H1 (cell line): ENCODE measurements around the gene METAP1D. TPM values are rescaled to one million over a fixed set of nuclear protein-coding genes. Genes with fewer than 3 reads are reported as not detected.

Experiments used
- CTCF ChIA-PET: fragments of 300-600 bp; sonication (Branson Sonifier 250); formaldehyde crosslinking; loops from one replicate; lab custom pipeline; 2021; ENCODE audit not compliant: partially characterized antibody; lab: Charles Lee
- POLR2A ChIA-PET: fragments of 300-600 bp; sonication (Branson Sonifier 250); formaldehyde crosslinking; loops from one replicate; lab custom pipeline; 2021; ENCODE audit warnings: inconsistent platforms; ENCODE audit not compliant: partially characterized antibody; lab: Charles Lee
- DNase-seq, 2 experiments: peaks; one replicate each; pipeline versions ENCODE4 v3.0.0 to v3.0.0-alpha.2; 2010 to 2022; ENCODE audit warnings: low spot score in 2 of 2, low read depth in 1 of 2, mixed read lengths in 1 of 2
- FAIRE-seq: peaks from 2 replicates; lab custom pipeline; 2011; peaks lifted over from hg19 to GRCh38; lab: Jason Lieb, UNC
- H2AFZ ChIP-seq: 2 replicates; pipeline ENCODE4 v1.8.1; 2012; ENCODE audit warnings: low read length, inconsistent platforms
- H2AK5ac ChIP-seq: 2 replicates; pipeline ENCODE4 v1.6.1; 2013; ENCODE audit warnings: low read depth, low read length
- H2BK120ac ChIP-seq: replicated peaks from 2 replicates; pipeline ENCODE3; 2013; ENCODE audit warnings: low read depth, low read length, inconsistent platforms
- H2BK12ac ChIP-seq: 2 replicates; pipeline ENCODE4 v1.6.1; 2013; ENCODE audit warnings: low read depth, low read length
- H2BK15ac ChIP-seq: 2 replicates; pipeline ENCODE4 v1.6.1; 2013; ENCODE audit warnings: low read length
- H2BK20ac ChIP-seq: 2 replicates; pipeline ENCODE4 v1.6.1; 2013; ENCODE audit warnings: low read length
- H2BK5ac ChIP-seq: 2 replicates; pipeline ENCODE4 v1.6.1; 2013; ENCODE audit warnings: low read depth, low read length
- H3K14ac ChIP-seq: 2 replicates; pipeline ENCODE4 v1.6.1; 2013; ENCODE audit warnings: inconsistent platforms; ENCODE audit not compliant: insufficient read length
- H3K18ac ChIP-seq: 2 replicates; pipeline ENCODE4 v1.6.1; 2013; ENCODE audit warnings: low read length; ENCODE audit errors: extremely low read depth
- H3K23ac ChIP-seq: 2 replicates; pipeline ENCODE4 v1.6.1; 2013; ENCODE audit warnings: inconsistent platforms; ENCODE audit not compliant: insufficient read length
- H3K23me2 ChIP-seq: 2 replicates; pipeline ENCODE4 v1.6.1; 2013; ENCODE audit warnings: low read depth, low read length
- H3K27ac ChIP-seq: 2 replicates; pipeline ENCODE4 v1.6.1; 2011; ENCODE audit warnings: low read depth, low read length, inconsistent platforms
- H3K27me3 ChIP-seq, 4 experiments: replicated peaks in 1 of 4; 1 replicate in 1 of 4; 2 replicates in 3 of 4; pipeline versions ENCODE4 v1.6.1 to v1.8.1; 2011 to 2013; ENCODE audit warnings: low read length in 3 of 4, mild to moderate bottlenecking in 3 of 4, inconsistent platforms in 2 of 4, mixed read lengths in 2 of 4, moderate library complexity in 1 of 4; ENCODE audit not compliant: control insufficient read depth in 3 of 4, insufficient read depth in 3 of 4; ENCODE audit errors: extremely low read depth in 1 of 4
- H3K36me3 ChIP-seq, 4 experiments: 2 replicates each; pipeline versions ENCODE4 v1.6.1 to v1.8.1; 2011 to 2013; ENCODE audit warnings: mild to moderate bottlenecking in 4 of 4, low read length in 3 of 4, moderate library complexity in 2 of 4, control low read depth in 1 of 4, inconsistent platforms in 1 of 4; ENCODE audit not compliant: insufficient read depth in 4 of 4, control insufficient read depth in 2 of 4
- H3K4ac ChIP-seq: replicated peaks from 2 replicates; pipeline ENCODE3; 2013; ENCODE audit warnings: low read length, low read depth, mixed read lengths, inconsistent platforms; ENCODE audit not compliant: insufficient read length
- H3K4me1 ChIP-seq, 4 experiments: replicated peaks in 1 of 4; 1 replicate in 1 of 4; 2 replicates in 3 of 4; pipeline versions ENCODE4 v1.6.1 to v1.8.1; 2011 to 2013; ENCODE audit warnings: low read length in 3 of 4, inconsistent platforms in 2 of 4, mixed read lengths in 1 of 4; ENCODE audit not compliant: insufficient read depth in 4 of 4, control insufficient read depth in 3 of 4
- H3K4me2 ChIP-seq, 2 experiments: 2 replicates each; pipeline versions ENCODE4 v1.6.1 to v1.8.1; 2011 to 2013; ENCODE audit warnings: low read depth in 2 of 2, low read length in 2 of 2, control low read depth in 1 of 2, inconsistent platforms in 1 of 2, mild to moderate bottlenecking in 1 of 2; ENCODE audit not compliant: insufficient read depth in 1 of 2
- H3K4me3 ChIP-seq, 4 experiments: fragments of 200-600, 300-600 bp in 1 of 4; sonication (generic), shearing (Covaris generic), sonication (Bioruptor Twin) in 1 of 4; 2 replicates each; pipeline versions ENCODE4 v1.5.1 to v1.8.1; 2011 to 2016; ENCODE audit warnings: low read length in 4 of 4, low read depth in 3 of 4, control low read depth in 2 of 4, inconsistent platforms in 2 of 4, mild to moderate bottlenecking in 2 of 4, mixed read lengths in 1 of 4, moderate library complexity in 1 of 4; ENCODE audit not compliant: insufficient read depth in 2 of 4; ENCODE audit errors: extremely low read depth in 1 of 4
- H3K56ac ChIP-seq: replicated peaks from 2 replicates; pipeline ENCODE3; 2013; ENCODE audit warnings: low read depth, mild to moderate bottlenecking, mixed read lengths, low read length, inconsistent platforms; ENCODE audit not compliant: insufficient read length
- H3K79me1 ChIP-seq: 2 replicates; pipeline ENCODE4 v1.6.1; 2013; ENCODE audit warnings: low read depth, low read length, control low read depth
- H3K79me2 ChIP-seq, 2 experiments: 2 replicates each; pipeline versions ENCODE4 v1.6.1 to v1.8.1; 2012 to 2013; ENCODE audit warnings: low read length in 2 of 2, mild to moderate bottlenecking in 2 of 2, inconsistent platforms in 1 of 2; ENCODE audit not compliant: insufficient read depth in 2 of 2, control insufficient read depth in 1 of 2
- H3K9ac ChIP-seq, 4 experiments: replicated peaks in 1 of 4; 1 replicate in 1 of 4; 2 replicates in 3 of 4; pipeline versions ENCODE4 v1.6.1 to v1.8.1; 2011 to 2013; ENCODE audit warnings: low read depth in 3 of 4, low read length in 3 of 4, control low read depth in 2 of 4, mild to moderate bottlenecking in 2 of 4, moderate library complexity in 2 of 4, inconsistent platforms in 1 of 4; ENCODE audit errors: extremely low read depth in 1 of 4
- H3K9me3 ChIP-seq, 2 experiments: 2 replicates each; pipeline versions ENCODE4 v1.6.1 to v1.8.1; 2012 to 2013; ENCODE audit warnings: mild to moderate bottlenecking in 2 of 2, moderate library complexity in 2 of 2, control low read depth in 1 of 2, inconsistent platforms in 1 of 2, low read depth in 1 of 2, low read length in 1 of 2, mixed read lengths in 1 of 2; ENCODE audit not compliant: insufficient read depth in 2 of 2
- H4K20me1 ChIP-seq, 2 experiments: replicated peaks in 1 of 2; 2 replicates each; pipeline versions ENCODE3 to v1.8.1; 2011 to 2013; ENCODE audit warnings: inconsistent platforms in 2 of 2, low read length in 2 of 2, mild to moderate bottlenecking in 1 of 2; ENCODE audit not compliant: insufficient read depth in 2 of 2, control insufficient read depth in 1 of 2
- H4K5ac ChIP-seq: 2 replicates; pipeline ENCODE4 v1.6.1; 2013; ENCODE audit warnings: low read length, low read depth, mixed read lengths, inconsistent platforms; ENCODE audit not compliant: insufficient read length
- H4K8ac ChIP-seq: 2 replicates; pipeline ENCODE4 v1.8.0; 2013; ENCODE audit warnings: mild to moderate bottlenecking, moderate library complexity, low read length, inconsistent platforms; ENCODE audit not compliant: insufficient read depth; ENCODE audit errors: extremely low read depth
- H4K91ac ChIP-seq: replicated peaks from 2 replicates; pipeline ENCODE3; 2013; ENCODE audit warnings: low read length, mixed read lengths, inconsistent platforms; ENCODE audit not compliant: insufficient read length
- CTBP2 ChIP-seq: IDR thresholded peaks from 2 replicates; pipeline ENCODE4 v1.7.0; 2011; ENCODE audit warnings: borderline replicate concordance, mild to moderate bottlenecking, moderate library complexity, mixed read lengths, low read length; ENCODE audit not compliant: insufficient read depth, insufficient read length
- EP300 ChIP-seq, 2 experiments: IDR thresholded peaks; 1 replicate in 1 of 2; 2 replicates in 1 of 2; pipeline ENCODE4 v1.6.1; 2011 to 2012; ENCODE audit warnings: low read depth in 2 of 2, low read length in 2 of 2, mild to moderate bottlenecking in 2 of 2, borderline replicate concordance in 1 of 2, inconsistent platforms in 1 of 2, moderate library complexity in 1 of 2
- HDAC2 ChIP-seq, 2 experiments: fragments of 300-600 bp in 1 of 2; sonication (generic) in 1 of 2; IDR thresholded peaks; 2 replicates each; pipeline ENCODE4 v1.6.1; 2011 to 2012; ENCODE audit warnings: low read depth in 2 of 2, low read length in 2 of 2, mild to moderate bottlenecking in 2 of 2, moderate library complexity in 2 of 2, borderline replicate concordance in 1 of 2, inconsistent platforms in 1 of 2
- MAFK ChIP-seq: IDR thresholded peaks from 2 replicates; pipeline ENCODE4 v1.6.1; 2012; ENCODE audit warnings: low read depth, mild to moderate bottlenecking, improper control_type of control experiment, low read length
- SIX5 ChIP-seq: IDR thresholded peaks from 2 replicates; pipeline ENCODE4 v1.6.1; 2011; ENCODE audit warnings: mild to moderate bottlenecking, low read depth, low read length
- SUZ12 ChIP-seq: fragments of 200-600 bp; sonication (generic); IDR thresholded peaks from 2 replicates; pipeline ENCODE4 v1.6.1; 2012; ENCODE audit warnings: mild to moderate bottlenecking, inconsistent platforms, low read length, moderate library complexity, mixed read lengths
- WGBS, 2 experiments: shearing (Covaris generic) in 1 of 2; methylation state at CpG; one replicate each; pipeline versions ENCODE4 v1.1.6 to v1.1.7; 2013 to 2015; ENCODE audit warnings: low lambda C conversion rate in 2 of 2, mixed read lengths in 2 of 2, inconsistent platforms in 1 of 2, low coverage in 1 of 2, missing lambda C conversion rate in 1 of 2; ENCODE audit not compliant: insufficient replicate concordance in 2 of 2, insufficient coverage in 1 of 2, insufficient read length in 1 of 2; ENCODE audit errors: extremely low coverage in 1 of 2, missing lambda C conversion rate in 1 of 2; 5-methylcytosine and 5-hydroxymethylcytosine counted together
- polyA plus RNA-seq, 7 experiments: library from polyadenylated mRNA; depleted of rRNA in 3 of 7; stranded (reverse) in 5 of 7; unstranded in 2 of 7; fragments of >200 nt in 5 of 7; fragments of 200-250 nt in 2 of 7; gene quantifications; 1 replicate in 5 of 7; 2 replicates in 1 of 7; 4 replicates in 1 of 7; pipeline versions ENCODE4 v1.2.1 to v1.2.3, GENCODE V29; 2011 to 2013; ENCODE audit warnings: missing spikeins in 2 of 7, mixed read lengths in 2 of 7
- total RNA-seq: library from RNA; stranded (reverse); fragmentation: NEBNext Ultra II Directional; extraction: Animal tissue kit (Norgen Biotek cat#: 25700); gene quantifications from 2 replicates; pipeline ENCODE4 v1.2.1, GENCODE V29; 2021
- TF ChIP-seq, protein P1 (sequence below): IDR thresholded peaks from 2 replicates; pipeline ENCODE4 v1.6.1; 2012; ENCODE audit warnings: inconsistent platforms

Gene METAP1D
- total and polyA plus RNA-seq, 2 of the 8 experiments (the other 6 are each of a cell fraction or from before 2014, with no cell fraction given): 3.9 to 6.2 TPM

GRCh38 chr2:172086241-172087206 is 86.8 kb downstream of the METAP1D start:
- 2% methylated on average over 49 of the region's 54 CpGs; no CpG with 5 or more reads in 1 of the 2 experiments for WGBS, 2 experiments
- peak in 1 of 2 experiments; percentile 80 for DNase-seq
- CTCF ChIA-PET: interaction anchor here (1.2 to 12.4 kb wide), 5 partner anchors 9 to 382 kb away, joined by 4 to 198 read pairs (median 5); partner anchors contain the start of gene DLX2
- H2BK120ac ChIP-seq: no peak overlapping the region
- H3K14ac ChIP-seq: no peak overlapping the region
- no peak overlapping the region; the same call in 1 of the 2 replicates for H3K18ac ChIP-seq
- H3K23ac ChIP-seq: no peak overlapping the region
- 0 out of 2 replicates have a peak overlapping the region, but pooled peaks have one; percentile 15 for H4K8ac ChIP-seq
- no peak overlapping the region for H3K27ac ChIP-seq
- FAIRE-seq: no peak
- no peak overlapping the region for H3K56ac ChIP-seq
- no peak overlapping the region for H2AFZ ChIP-seq
- H4K5ac ChIP-seq: no peak overlapping the region
- peak overlapping the region; percentile 6 to 66 (median 36); a peak in 5 of 8 replicates for H3K4me3 ChIP-seq
- H4K20me1 ChIP-seq: peaks cover 24 to 46% of the 10 kb centered on the region in 2 experiments
- no peak overlapping the region for H3K9ac ChIP-seq
- peak overlapping the region; percentile 78 to 84 for H3K4me2 ChIP-seq
- H3K27me3 ChIP-seq: peaks cover 92 to 100% (median 97%) of the 10 kb centered on the region in 4 experiments
- H3K36me3 ChIP-seq: 0 out of 8 replicates have a peak, but pooled peaks cover 0 to 3% (median 0%) of the 10 kb centered on the region in 4 experiments
- H3K79me1 ChIP-seq: no peaks in the 10 kb centered on the region
- H2BK20ac ChIP-seq: no peak overlapping the region
- H3K23me2 ChIP-seq: peaks cover 14% of the 10 kb centered on the region; the same call in 1 of the 2 replicates
- no peak overlapping the region for H3K4ac ChIP-seq
- no peak overlapping the region for H4K91ac ChIP-seq
- H3K4me1 ChIP-seq: peaks cover 2 to 53% (median 24%) of the 10 kb centered on the region in 4 experiments
- no peak overlapping the region for H2BK12ac ChIP-seq
- H3K79me2 ChIP-seq: no peaks in the 10 kb centered on the region
- no peaks in the 10 kb centered on the region for H3K9me3 ChIP-seq
- H2AK5ac ChIP-seq: no peak overlapping the region
- POLR2A ChIA-PET: interaction anchor here (0.9 to 14.0 kb wide), 2 partner anchors 16 to 87 kb away, joined by 3 to 184 read pairs; partner anchors contain the start of genes DLX2 and METAP1D
- no peak overlapping the region for H2BK5ac ChIP-seq
- no peak overlapping the region for H2BK15ac ChIP-seq
- TF ChIP-seq CTBP2 (peak; percentile 26), MAFK (no peak), SUZ12 (peak; percentile 21; the same call in 1 of the 2 replicates), SIX5 (no peak), EP300 (IDR thresholded peaks at IDR 0.05; ENCODE audit: borderline replicate concordance in 1 of 2, low read depth in 2 of 2, low read length in 2 of 2) (no peak), HDAC2 (IDR thresholded peaks at IDR 0.05; ENCODE audit: borderline replicate concordance in 1 of 2, low read depth in 2 of 2, low read length in 2 of 2) (peak in 1 of 2 experiments; percentile 71; a peak in 1 of 4 replicates)
- TF ChIP-seq, protein P1, sequence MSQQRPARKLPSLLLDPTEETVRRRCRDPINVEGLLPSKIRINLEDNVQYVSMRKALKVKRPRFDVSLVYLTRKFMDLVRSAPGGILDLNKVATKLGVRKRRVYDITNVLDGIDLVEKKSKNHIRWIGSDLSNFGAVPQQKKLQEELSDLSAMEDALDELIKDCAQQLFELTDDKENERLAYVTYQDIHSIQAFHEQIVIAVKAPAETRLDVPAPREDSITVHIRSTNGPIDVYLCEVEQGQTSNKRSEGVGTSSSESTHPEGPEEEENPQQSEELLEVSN: no peak
